H1 (cell line): ENCODE measurements around the gene KRTAP12-3. TPM values are rescaled to one million over a fixed set of nuclear protein-coding genes. Genes with fewer than 3 reads are reported as not detected.
"Not testable (repeated sequence)": the region's sequence is repeated elsewhere in the genome, so short reads cannot be mapped to it uniquely, and the experiment has no call there.

Experiments
- CTCF ChIA-PET: fragments of 300-600 bp; sonication (Branson Sonifier 250); formaldehyde crosslinking; loops from one replicate; lab custom pipeline; 2021; ENCODE audit not compliant: partially characterized antibody; lab: Charles Lee
- POLR2A ChIA-PET: fragments of 300-600 bp; sonication (Branson Sonifier 250); formaldehyde crosslinking; loops from one replicate; lab custom pipeline; 2021; ENCODE audit warnings: inconsistent platforms; ENCODE audit not compliant: partially characterized antibody; lab: Charles Lee
- DNase-seq, 2 experiments: peaks; one replicate each; pipeline versions ENCODE4 v3.0.0 to v3.0.0-alpha.2; 2010 to 2022; ENCODE audit warnings: low spot score in 2 of 2, low read depth in 1 of 2, mixed read lengths in 1 of 2
- FAIRE-seq: peaks from 2 replicates; lab custom pipeline; 2011; peaks lifted over from hg19 to GRCh38; lab: Jason Lieb, UNC
- H2AFZ ChIP-seq: 2 replicates; pipeline ENCODE4 v1.8.1; 2012; ENCODE audit warnings: low read length, inconsistent platforms
- H2AK5ac ChIP-seq: 2 replicates; pipeline ENCODE4 v1.6.1; 2013; ENCODE audit warnings: low read depth, low read length
- H2BK120ac ChIP-seq: replicated peaks from 2 replicates; pipeline ENCODE3; 2013; ENCODE audit warnings: low read depth, low read length, inconsistent platforms
- H2BK12ac ChIP-seq: 2 replicates; pipeline ENCODE4 v1.6.1; 2013; ENCODE audit warnings: low read depth, low read length
- H2BK15ac ChIP-seq: 2 replicates; pipeline ENCODE4 v1.6.1; 2013; ENCODE audit warnings: low read length
- H2BK20ac ChIP-seq: 2 replicates; pipeline ENCODE4 v1.6.1; 2013; ENCODE audit warnings: low read length
- H2BK5ac ChIP-seq: 2 replicates; pipeline ENCODE4 v1.6.1; 2013; ENCODE audit warnings: low read depth, low read length
- H3K14ac ChIP-seq: 2 replicates; pipeline ENCODE4 v1.6.1; 2013; ENCODE audit warnings: inconsistent platforms; ENCODE audit not compliant: insufficient read length
- H3K18ac ChIP-seq: 2 replicates; pipeline ENCODE4 v1.6.1; 2013; ENCODE audit warnings: low read length; ENCODE audit errors: extremely low read depth
- H3K23ac ChIP-seq: 2 replicates; pipeline ENCODE4 v1.6.1; 2013; ENCODE audit warnings: inconsistent platforms; ENCODE audit not compliant: insufficient read length
- H3K23me2 ChIP-seq: 2 replicates; pipeline ENCODE4 v1.6.1; 2013; ENCODE audit warnings: low read depth, low read length
- H3K27ac ChIP-seq: 2 replicates; pipeline ENCODE4 v1.6.1; 2011; ENCODE audit warnings: low read depth, low read length, inconsistent platforms
- H3K27me3 ChIP-seq, 4 experiments: replicated peaks in 1 of 4; 1 replicate in 1 of 4; 2 replicates in 3 of 4; pipeline versions ENCODE4 v1.6.1 to v1.8.1; 2011 to 2013; ENCODE audit warnings: low read length in 3 of 4, mild to moderate bottlenecking in 3 of 4, inconsistent platforms in 2 of 4, mixed read lengths in 2 of 4, moderate library complexity in 1 of 4; ENCODE audit not compliant: control insufficient read depth in 3 of 4, insufficient read depth in 3 of 4; ENCODE audit errors: extremely low read depth in 1 of 4
- H3K36me3 ChIP-seq, 4 experiments: 2 replicates each; pipeline versions ENCODE4 v1.6.1 to v1.8.1; 2011 to 2013; ENCODE audit warnings: mild to moderate bottlenecking in 4 of 4, low read length in 3 of 4, moderate library complexity in 2 of 4, control low read depth in 1 of 4, inconsistent platforms in 1 of 4; ENCODE audit not compliant: insufficient read depth in 4 of 4, control insufficient read depth in 2 of 4
- H3K4ac ChIP-seq: replicated peaks from 2 replicates; pipeline ENCODE3; 2013; ENCODE audit warnings: low read length, low read depth, mixed read lengths, inconsistent platforms; ENCODE audit not compliant: insufficient read length
- H3K4me1 ChIP-seq, 4 experiments: replicated peaks in 1 of 4; 1 replicate in 1 of 4; 2 replicates in 3 of 4; pipeline versions ENCODE4 v1.6.1 to v1.8.1; 2011 to 2013; ENCODE audit warnings: low read length in 3 of 4, inconsistent platforms in 2 of 4, mixed read lengths in 1 of 4; ENCODE audit not compliant: insufficient read depth in 4 of 4, control insufficient read depth in 3 of 4
- H3K4me2 ChIP-seq, 2 experiments: 2 replicates each; pipeline versions ENCODE4 v1.6.1 to v1.8.1; 2011 to 2013; ENCODE audit warnings: low read depth in 2 of 2, low read length in 2 of 2, control low read depth in 1 of 2, inconsistent platforms in 1 of 2, mild to moderate bottlenecking in 1 of 2; ENCODE audit not compliant: insufficient read depth in 1 of 2
- H3K4me3 ChIP-seq, 4 experiments: fragments of 200-600, 300-600 bp in 1 of 4; sonication (generic), shearing (Covaris generic), sonication (Bioruptor Twin) in 1 of 4; 2 replicates each; pipeline versions ENCODE4 v1.5.1 to v1.8.1; 2011 to 2016; ENCODE audit warnings: low read length in 4 of 4, low read depth in 3 of 4, control low read depth in 2 of 4, inconsistent platforms in 2 of 4, mild to moderate bottlenecking in 2 of 4, mixed read lengths in 1 of 4, moderate library complexity in 1 of 4; ENCODE audit not compliant: insufficient read depth in 2 of 4; ENCODE audit errors: extremely low read depth in 1 of 4
- H3K56ac ChIP-seq: replicated peaks from 2 replicates; pipeline ENCODE3; 2013; ENCODE audit warnings: low read depth, mild to moderate bottlenecking, mixed read lengths, low read length, inconsistent platforms; ENCODE audit not compliant: insufficient read length
- H3K79me1 ChIP-seq: 2 replicates; pipeline ENCODE4 v1.6.1; 2013; ENCODE audit warnings: low read depth, low read length, control low read depth
- H3K79me2 ChIP-seq, 2 experiments: 2 replicates each; pipeline versions ENCODE4 v1.6.1 to v1.8.1; 2012 to 2013; ENCODE audit warnings: low read length in 2 of 2, mild to moderate bottlenecking in 2 of 2, inconsistent platforms in 1 of 2; ENCODE audit not compliant: insufficient read depth in 2 of 2, control insufficient read depth in 1 of 2
- H3K9ac ChIP-seq, 4 experiments: replicated peaks in 1 of 4; 1 replicate in 1 of 4; 2 replicates in 3 of 4; pipeline versions ENCODE4 v1.6.1 to v1.8.1; 2011 to 2013; ENCODE audit warnings: low read depth in 3 of 4, low read length in 3 of 4, control low read depth in 2 of 4, mild to moderate bottlenecking in 2 of 4, moderate library complexity in 2 of 4, inconsistent platforms in 1 of 4; ENCODE audit errors: extremely low read depth in 1 of 4
- H3K9me3 ChIP-seq, 2 experiments: 2 replicates each; pipeline versions ENCODE4 v1.6.1 to v1.8.1; 2012 to 2013; ENCODE audit warnings: mild to moderate bottlenecking in 2 of 2, moderate library complexity in 2 of 2, control low read depth in 1 of 2, inconsistent platforms in 1 of 2, low read depth in 1 of 2, low read length in 1 of 2, mixed read lengths in 1 of 2; ENCODE audit not compliant: insufficient read depth in 2 of 2
- H4K20me1 ChIP-seq, 2 experiments: replicated peaks in 1 of 2; 2 replicates each; pipeline versions ENCODE3 to v1.8.1; 2011 to 2013; ENCODE audit warnings: inconsistent platforms in 2 of 2, low read length in 2 of 2, mild to moderate bottlenecking in 1 of 2; ENCODE audit not compliant: insufficient read depth in 2 of 2, control insufficient read depth in 1 of 2
- H4K5ac ChIP-seq: 2 replicates; pipeline ENCODE4 v1.6.1; 2013; ENCODE audit warnings: low read length, low read depth, mixed read lengths, inconsistent platforms; ENCODE audit not compliant: insufficient read length
- H4K8ac ChIP-seq: 2 replicates; pipeline ENCODE4 v1.8.0; 2013; ENCODE audit warnings: mild to moderate bottlenecking, moderate library complexity, low read length, inconsistent platforms; ENCODE audit not compliant: insufficient read depth; ENCODE audit errors: extremely low read depth
- H4K91ac ChIP-seq: replicated peaks from 2 replicates; pipeline ENCODE3; 2013; ENCODE audit warnings: low read length, mixed read lengths, inconsistent platforms; ENCODE audit not compliant: insufficient read length
- KDM1A ChIP-seq: fragments of 200-600, 300-600 bp; sonication (generic); IDR thresholded peaks from 2 replicates; pipeline ENCODE4 v1.7.1; 2016; ENCODE audit warnings: mild to moderate bottlenecking, low read length, borderline replicate concordance
- WGBS, 2 experiments: shearing (Covaris generic) in 1 of 2; methylation state at CpG; one replicate each; pipeline versions ENCODE4 v1.1.6 to v1.1.7; 2013 to 2015; ENCODE audit warnings: low lambda C conversion rate in 2 of 2, mixed read lengths in 2 of 2, inconsistent platforms in 1 of 2, low coverage in 1 of 2, missing lambda C conversion rate in 1 of 2; ENCODE audit not compliant: insufficient replicate concordance in 2 of 2, insufficient coverage in 1 of 2, insufficient read length in 1 of 2; ENCODE audit errors: extremely low coverage in 1 of 2, missing lambda C conversion rate in 1 of 2; 5-methylcytosine and 5-hydroxymethylcytosine counted together
- polyA plus RNA-seq, 7 experiments: library from polyadenylated mRNA; depleted of rRNA in 3 of 7; stranded (reverse) in 5 of 7; unstranded in 2 of 7; fragments of >200 nt in 5 of 7; fragments of 200-250 nt in 2 of 7; gene quantifications; 1 replicate in 5 of 7; 2 replicates in 1 of 7; 4 replicates in 1 of 7; pipeline versions ENCODE4 v1.2.1 to v1.2.3, GENCODE V29; 2011 to 2013; ENCODE audit warnings: missing spikeins in 2 of 7, mixed read lengths in 2 of 7
- total RNA-seq: library from RNA; stranded (reverse); fragmentation: NEBNext Ultra II Directional; extraction: Animal tissue kit (Norgen Biotek cat#: 25700); gene quantifications from 2 replicates; pipeline ENCODE4 v1.2.1, GENCODE V29; 2021

Gene KRTAP12-3
- total and polyA plus RNA-seq, 2 of the 8 experiments (the other 6 are each of a cell fraction or from before 2014, with no cell fraction given): not detected

DNA sequence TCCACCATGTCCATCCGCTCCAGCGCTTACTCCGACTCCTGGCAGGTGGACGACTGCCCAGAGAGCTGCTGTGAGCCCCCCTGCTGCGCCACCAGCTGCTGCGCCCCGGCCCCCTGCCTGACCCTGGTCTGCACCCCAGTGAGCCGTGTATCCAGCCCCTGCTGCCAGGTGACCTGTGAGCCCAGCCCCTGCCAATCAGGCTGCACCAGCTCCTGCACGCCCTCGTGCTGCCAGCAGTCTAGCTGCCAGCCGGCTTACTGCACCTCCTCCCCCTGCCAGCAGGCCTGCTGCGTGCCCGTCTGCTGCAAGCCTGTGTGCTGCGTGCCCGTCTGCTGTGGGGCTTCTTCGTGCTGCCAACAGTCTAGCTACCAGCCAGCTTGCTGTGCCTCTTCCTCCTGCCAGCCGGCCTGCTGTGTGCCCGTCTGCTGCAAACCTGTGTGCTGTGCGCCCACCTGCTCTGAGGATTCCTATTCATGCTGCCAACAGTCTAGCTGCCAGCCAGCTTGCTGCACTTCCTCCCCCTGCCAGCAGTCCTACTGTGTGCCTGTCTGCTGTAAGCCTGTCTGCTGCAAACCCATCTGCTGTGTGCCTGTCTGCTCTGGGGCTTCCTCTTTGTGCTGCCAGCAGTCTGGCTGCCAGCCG is 30.4 kb upstream of the KRTAP12-3 start:
- H3K27me3 ChIP-seq, H2AK5ac ChIP-seq, H3K4ac ChIP-seq, H2BK20ac ChIP-seq, H3K14ac ChIP-seq, H2BK12ac ChIP-seq, H3K9ac ChIP-seq, H3K4me1 ChIP-seq, H3K4me2 ChIP-seq, H4K5ac ChIP-seq, FAIRE-seq, H2BK120ac ChIP-seq, H3K23ac ChIP-seq, POLR2A ChIA-PET, H3K4me3 ChIP-seq, H2AFZ ChIP-seq, H3K56ac ChIP-seq, H3K36me3 ChIP-seq, H2BK5ac ChIP-seq, H4K91ac ChIP-seq, H2BK15ac ChIP-seq, H3K79me1 ChIP-seq, H4K20me1 ChIP-seq, H3K18ac ChIP-seq, H3K23me2 ChIP-seq, H4K8ac ChIP-seq, H3K27ac ChIP-seq, H3K79me2 ChIP-seq: not testable (repeated sequence)
- 0 out of 2 replicates have a peak, but pooled peaks have one; percentile 13 for TF ChIP-seq KDM1A
- DNase-seq: peak in 1 of 2 experiments; percentile 42
- WGBS, 2 experiments: 83% methylated on average over 15 of the region's 20 CpGs; no CpG with 5 or more reads in 1 of the 2 experiments
- H3K9me3 ChIP-seq: peaks cover 16% of the 10 kb centered on the region in 2 experiments
- CTCF ChIA-PET: interaction anchor here (0.6 to 2.5 kb wide), 6 partner anchors 8 to 395 kb away, joined by 3 to 9 read pairs (median 3); no protein-coding TSS in a partner anchor
